ENCODE data around the gene RPS6KL1.

Gene RPS6KL1

GRCh38 chr14:74953686-74954085 lies 30.6 kb upstream of the RPS6KL1 start:
- H3K9ac ChIP-seq: no peak overlapping the region; a peak in 1 of 22 replicates
- H3K4me3 ChIP-seq: no peak overlapping the region

GRCh38 chr14:74952697-74953484 lies 29.8 kb upstream of the RPS6KL1 start:
- peaks cover 27 to 49% (median 40%) of the 10 kb centered on the region in 10 experiments for H3K4me1 ChIP-seq
- no peak overlapping the region for H3K9ac ChIP-seq
- TF ChIP-seq Cebpa-rat (IDR thresholded peaks at IDR 0.05): no peak
- H4K20me1 ChIP-seq: no peaks in the 10 kb centered on the region; a peak in 1 of 22 replicates
- H3K4me3 ChIP-seq: no peak overlapping the region
- no peaks in the 10 kb centered on the region for H3K36me3 ChIP-seq
- peaks cover 11 to 26% (median 17%) of the 10 kb centered on the region in 11 experiments for H3K27me3 ChIP-seq
- H3K9me3 ChIP-seq (replicated peaks in 1 of 11): no peaks in the 10 kb centered on the region
- H3K4me2 ChIP-seq: peak overlapping the region in 7 of 11 experiments; percentile 91 to 97 (median 95); a peak in 6 of 22 replicates
- H3K27ac ChIP-seq: no peak overlapping the region

More at GRCh38 chr14:74953686-74954085, 30.6 kb upstream of the RPS6KL1 start:
- peaks cover 11 to 26% (median 17%) of the 10 kb centered on the region in 11 experiments for H3K27me3 ChIP-seq
- no peak overlapping the region for H3K27ac ChIP-seq
- H3K36me3 ChIP-seq: no peaks in the 10 kb centered on the region
- peaks cover 27 to 49% (median 40%) of the 10 kb centered on the region in 10 experiments for H3K4me1 ChIP-seq
- TF ChIP-seq Cebpa-rat (IDR thresholded peaks at IDR 0.05): no peak
- H3K4me2 ChIP-seq: peak overlapping the region in 10 of 11 experiments; percentile 68 to 97 (median 94); a peak in 18 of 22 replicates
- no peaks in the 10 kb centered on the region; a peak in 1 of 22 replicates for H4K20me1 ChIP-seq
- no peaks in the 10 kb centered on the region for H3K9me3 ChIP-seq (replicated peaks in 1 of 11)

GRCh38 chr14:74952180-74952665 lies 29.2 kb upstream of the RPS6KL1 start:
- Histone ChIP-seq H3K27ac (peak overlapping the region in 4 of 11 experiments; percentile 13 to 46 (median 32); a peak in 3 of 22 replicates), H3K36me3 (no peaks in the 10 kb centered on the region)

GRCh38 chr14:74951443-74952179 lies 28.6 kb upstream of the RPS6KL1 start:
- peaks cover 34 to 58% (median 50%) of the 10 kb centered on the region in 10 experiments for H3K4me1 ChIP-seq

More at GRCh38 chr14:74952180-74952665, 29.2 kb upstream of the RPS6KL1 start:
- Histone ChIP-seq H3K9ac (peak overlapping the region in 7 of 11 experiments; percentile 1 to 70 (median 45); a peak in 10 of 22 replicates), H3K4me1 (peaks cover 27 to 52% (median 44%) of the 10 kb centered on the region in 10 experiments), H3K4me2 (peak overlapping the region; percentile 61 to 83 (median 78)), H3K9me3 (replicated peaks in 1 of 11) (no peaks in the 10 kb centered on the region), H3K4me3 (no peak overlapping the region), H3K27me3 (peaks cover 11 to 26% (median 17%) of the 10 kb centered on the region in 11 experiments), H4K20me1 (no peaks in the 10 kb centered on the region; a peak in 1 of 22 replicates)
- TF ChIP-seq Cebpa-rat (IDR thresholded peaks at IDR 0.05): no peak

GRCh38 chr14:74950795-74951442 lies 27.9 kb upstream of the RPS6KL1 start:
- H3K9ac ChIP-seq: peak overlapping the region in 2 of 11 experiments; percentile 12 to 41; a peak in 1 of 22 replicates
- H3K36me3 ChIP-seq: no peaks in the 10 kb centered on the region
- H3K27me3 ChIP-seq: peaks cover 11 to 21% (median 15%) of the 10 kb centered on the region in 11 experiments
- no peak for TF ChIP-seq Cebpa-rat (IDR thresholded peaks at IDR 0.05)
- H3K4me3 ChIP-seq: no peak overlapping the region
- no peak overlapping the region for H3K27ac ChIP-seq
- no peaks in the 10 kb centered on the region for H3K9me3 ChIP-seq (replicated peaks in 1 of 11)
- H4K20me1 ChIP-seq: no peaks in the 10 kb centered on the region
- peak overlapping the region in 10 of 11 experiments; percentile 61 to 83 (median 72); a peak in 13 of 22 replicates for H3K4me2 ChIP-seq
- peaks cover 38 to 65% (median 57%) of the 10 kb centered on the region in 10 experiments for H3K4me1 ChIP-seq

More at GRCh38 chr14:74951443-74952179, 28.6 kb upstream of the RPS6KL1 start:
- no peaks in the 10 kb centered on the region; a peak in 1 of 22 replicates for H4K20me1 ChIP-seq
- peak overlapping the region in 5 of 11 experiments; percentile 13 to 46 (median 25); a peak in 5 of 22 replicates for H3K27ac ChIP-seq
- no peaks in the 10 kb centered on the region for H3K36me3 ChIP-seq
- H3K4me3 ChIP-seq: no peak overlapping the region
- no peaks in the 10 kb centered on the region for H3K9me3 ChIP-seq (replicated peaks in 1 of 11)
- peaks cover 11 to 26% (median 17%) of the 10 kb centered on the region in 11 experiments for H3K27me3 ChIP-seq
- peak overlapping the region in 8 of 11 experiments; percentile 1 to 70 (median 44); a peak in 13 of 22 replicates for H3K9ac ChIP-seq
- TF ChIP-seq Cebpa-rat (IDR thresholded peaks at IDR 0.05): no peak
- H3K4me2 ChIP-seq: peak overlapping the region; percentile 61 to 83 (median 78)

- H3K9ac ChIP-seq: no peak overlapping the region
- no peak for TF ChIP-seq Cebpa-rat (IDR thresholded peaks at IDR 0.05)
Observed at GRCh38 chr14:74949859-74950573, 27.0 kb upstream of the RPS6KL1 start.

GRCh38 chr14:74949191-74949601 lies 26.1 kb upstream of the RPS6KL1 start:
- no peak for TF ChIP-seq Cebpa-rat (IDR thresholded peaks at IDR 0.05)
- Histone ChIP-seq H3K4me1 (peaks cover 27 to 66% (median 56%) of the 10 kb centered on the region in 10 experiments), H3K4me2 (no peak overlapping the region), H3K36me3 (no peaks in the 10 kb centered on the region), H4K20me1 (no peaks in the 10 kb centered on the region), H3K4me3 (no peak overlapping the region), H3K9ac (0 out of 22 replicates have a peak overlapping the region, but pooled peaks of 1 of the 11 experiments have one; percentile 13), H3K27me3 (peaks cover 0 to 3% (median 0%) of the 10 kb centered on the region in 11 experiments; a peak in 5 of 22 replicates), H3K27ac (no peak overlapping the region), H3K9me3 (replicated peaks in 1 of 11) (no peaks in the 10 kb centered on the region)

More at GRCh38 chr14:74949859-74950573, 27.0 kb upstream of the RPS6KL1 start:
- Histone ChIP-seq H3K27me3 (peaks cover 2 to 12% (median 6%) of the 10 kb centered on the region in 11 experiments), H3K9me3 (replicated peaks in 1 of 11) (no peaks in the 10 kb centered on the region), H3K4me3 (no peak overlapping the region), H3K36me3 (no peaks in the 10 kb centered on the region), H3K27ac (no peak overlapping the region), H3K4me1 (peaks cover 34 to 66% (median 58%) of the 10 kb centered on the region in 10 experiments), H3K4me2 (no peak overlapping the region), H4K20me1 (no peaks in the 10 kb centered on the region)

Measured in BLaER1 treated with 17β-estradiol and CSF1 and Interleukin-3, amounts not matched to agents 10 nM and 100 nM (cell line).